Measurements from ENCODE around the gene ANGPTL2. TPM values are rescaled to one million over a fixed set of nuclear protein-coding genes. Genes with fewer than 3 reads are reported as not detected.

The ANGPTL2 gene
- polyA plus RNA-seq, 1 of the 3 experiments (the other 2 are of a cell fraction), result 12.3 TPM

GRCh38 chr9:127170652-127171051, 48.2 kb upstream of the ANGPTL2 start:
- Histone ChIP-seq H3K9me3 (no peaks in the 10 kb centered on the region), H3K27me3 (ENCODE audit: insufficient read depth) (no peaks in the 10 kb centered on the region), H3K4me2 (no peak overlapping the region), H3K79me2 (ENCODE audit: insufficient read depth) (no peaks in the 10 kb centered on the region), H3K9me2 (no peaks in the 10 kb centered on the region), H3K36me3 (replicated peaks in 1 of 2; ENCODE audit: control insufficient read depth in 1 of 2, insufficient read depth in 2 of 2, low read length in 1 of 2) (no peaks in the 10 kb centered on the region), H4K20me1 (ENCODE audit: insufficient read depth) (no peaks in the 10 kb centered on the region), H3K9ac (no peak overlapping the region), H3K4me1 (ENCODE audit: control insufficient read depth in 1 of 2, insufficient read depth in 2 of 2, low read depth in 1 of 2, low read length in 1 of 2) (peaks cover 0 to 11% of the 10 kb centered on the region in 2 experiments; a peak in 3 of 4 replicates), H3F3A (replicated peaks; ENCODE audit: insufficient read depth) (no peaks in the 10 kb centered on the region), H3K4me3 (ENCODE audit: low read depth in 2 of 2, low read length in 1 of 2) (no peak overlapping the region), H2AFZ (ENCODE audit: low read depth) (no peak overlapping the region), H3K27ac (ENCODE audit: low read depth in 2 of 2, low read length in 1 of 2) (no peak overlapping the region; a peak in 1 of 4 replicates)
- ChIA-PET CTCF (interaction anchor here (0.7 to 1.6 kb wide), 3 partner anchors 13 to 230 kb away, joined by 3 to 10 read pairs (median 5); no protein-coding TSS in a partner anchor), POLR2A (no interaction called here)
- no peak for DNase-seq
- TF ChIP-seq RCOR1 (IDR thresholded peaks at IDR 0.05; ENCODE audit: low read length), result no peak
- no peak for TF ChIP-seq RFX5 (IDR thresholded peaks at IDR 0.05; ENCODE audit: low read length)
- TF ChIP-seq FOXM1 (IDR thresholded peaks at IDR 0.05; ENCODE audit: low read depth), result no peak
- no peak for TF ChIP-seq CTCF (IDR thresholded peaks at IDR 0.05)
- no peak for TF ChIP-seq IRF3 (IDR thresholded peaks at IDR 0.05; ENCODE audit: low read depth, low read length)
- no peak for TF ChIP-seq RAD21 (IDR thresholded peaks at IDR 0.05; ENCODE audit: low read length)
- TF ChIP-seq MXI1 (IDR thresholded peaks at IDR 0.05; ENCODE audit: low read depth, low read length), result no peak
- TF ChIP-seq USF2 (IDR thresholded peaks at IDR 0.05; ENCODE audit: borderline replicate concordance, low read depth, low read length), result no peak
- TF ChIP-seq NFIC (IDR thresholded peaks at IDR 0.05; ENCODE audit: borderline replicate concordance), result no peak
- TF ChIP-seq FOXJ3 (CRISPR knock-in tag; IDR thresholded peaks at IDR 0.05), result no peak
- WGBS (ENCODE audit: low lambda C conversion rate), result 97% methylated on average over 2 of the region's 2 CpGs

GRCh38 chr9:127170103-127170502, 47.7 kb upstream of the ANGPTL2 start:
- Histone ChIP-seq H2AFZ (ENCODE audit: low read depth) (no peak overlapping the region), H3K4me1 (ENCODE audit: control insufficient read depth in 1 of 2, insufficient read depth in 2 of 2, low read depth in 1 of 2, low read length in 1 of 2) (peaks cover 0 to 12% of the 10 kb centered on the region in 2 experiments; a peak in 3 of 4 replicates), H3K9ac (no peak overlapping the region), H3K4me2 (no peak overlapping the region), H3F3A (replicated peaks; ENCODE audit: insufficient read depth) (no peaks in the 10 kb centered on the region), H3K9me2 (no peaks in the 10 kb centered on the region), H3K9me3 (no peaks in the 10 kb centered on the region), H3K36me3 (replicated peaks in 1 of 2; ENCODE audit: control insufficient read depth in 1 of 2, insufficient read depth in 2 of 2, low read length in 1 of 2) (no peaks in the 10 kb centered on the region), H3K27me3 (ENCODE audit: insufficient read depth) (no peaks in the 10 kb centered on the region), H3K79me2 (ENCODE audit: insufficient read depth) (no peaks in the 10 kb centered on the region), H3K4me3 (ENCODE audit: low read depth in 2 of 2, low read length in 1 of 2) (no peak overlapping the region), H3K27ac (ENCODE audit: low read depth in 2 of 2, low read length in 1 of 2) (no peak overlapping the region; a peak in 1 of 4 replicates), H4K20me1 (ENCODE audit: insufficient read depth) (no peaks in the 10 kb centered on the region)
- TF ChIP-seq GATA2 (CRISPR knock-in tag; IDR thresholded peaks at IDR 0.05) (no peak), EP300 (IDR thresholded peaks at IDR 0.05; ENCODE audit: borderline replicate concordance in 1 of 2, low read depth in 1 of 2, low read length in 1 of 2) (0 out of 4 replicates have a peak, but pooled peaks of 1 of the 2 experiments have one; percentile 6)
- 81% methylated on average over 4 of the region's 4 CpGs for WGBS (ENCODE audit: low lambda C conversion rate)
- no peak for DNase-seq
- ChIA-PET POLR2A (no interaction called here), CTCF (interaction anchor here (0.7 to 1.6 kb wide), 3 partner anchors 13 to 230 kb away, joined by 3 to 10 read pairs (median 5); no protein-coding TSS in a partner anchor)

Measured in SK-N-SH (cell line).